ENCODE data around the gene SETD3.
A peak's percentile ranks its signal among the peaks of the same experiment; 100 is the strongest.

Gene SETD3

GRCh38 chr14:99479906-99480869 is at the start of gene SETD3:
Gene SETD3 (minus strand): TSS chr14:99480859. CDS start chr14:99465805, 15,054 bp downstream.
- DNase-seq = peak; percentile 45

- DNase-seq = no peak
Observed at GRCh38 chr14:99529899-99530298, 49.2 kb upstream of the SETD3 start.

- no peak for DNase-seq
Observed at GRCh38 chr14:99527427-99528076, 46.9 kb upstream of the SETD3 start.

- DNase-seq = no peak
Observed at GRCh38 chr14:99527026-99527425, 46.4 kb upstream of the SETD3 start.

- DNase-seq = no peak
Observed at GRCh38 chr14:99525699-99526080, 45.0 kb upstream of the SETD3 start.

GRCh38 chr14:99524804-99525698 is 44.4 kb upstream of the SETD3 start:
- no peak for DNase-seq

GRCh38 chr14:99524091-99524661 is 43.5 kb upstream of the SETD3 start:
- DNase-seq = no peak

GRCh38 chr14:99523704-99524055 is 43.0 kb upstream of the SETD3 start:
- no peak for DNase-seq

GRCh38 chr14:99522934-99523703 is 42.5 kb upstream of the SETD3 start:
- DNase-seq = no peak

GRCh38 chr14:99522457-99522891 is 41.8 kb upstream of the SETD3 start:
- DNase-seq = no peak

GRCh38 chr14:99522025-99522401 is 41.4 kb upstream of the SETD3 start:
- DNase-seq = no peak

- DNase-seq = no peak
Observed at GRCh38 chr14:99521176-99522024, 40.7 kb upstream of the SETD3 start.

- no peak for DNase-seq
Observed at GRCh38 chr14:99520571-99521081, 40.0 kb upstream of the SETD3 start.

GRCh38 chr14:99519931-99520421 is 39.3 kb upstream of the SETD3 start:
- no peak for DNase-seq

- no peak for DNase-seq
Observed at GRCh38 chr14:99519347-99519881, 38.8 kb upstream of the SETD3 start.

GRCh38 chr14:99518441-99519346 is 38.0 kb upstream of the SETD3 start:
- peak; percentile 88 for DNase-seq

- DNase-seq = no peak
Observed at GRCh38 chr14:99517643-99518381, 37.2 kb upstream of the SETD3 start.

GRCh38 chr14:99516871-99517642 is 36.4 kb upstream of the SETD3 start:
- DNase-seq = no peak
